HEK293 (cell line): ENCODE measurements around the gene ALG5.

Experiments used
- CTCF ChIA-PET: fragments of 350-600 bp; formaldehyde crosslinking; extraction: SDS; loops from one replicate; lab custom pipeline; 2021; ENCODE audit warnings: antibody characterized with exemption; lab: Yijun Ruan, JAX
- POLR2A ChIA-PET: fragments of 300-600 bp; formaldehyde crosslinking; extraction: SDS; loops from one replicate; lab custom pipeline; 2020; ENCODE audit warnings: antibody characterized with exemption, inconsistent platforms; lab: Yijun Ruan, JAX
- H3K27ac ChIP-seq: fragments of 200-500 bp; sonication (Bioruptor generic); 2 replicates; pipeline ENCODE4 v1.5.1; 2014; ENCODE audit warnings: low read depth, low read length, control low read depth, inconsistent platforms; ENCODE audit errors: extremely low read depth
- H3K36me3 ChIP-seq, 2 experiments: fragments of 200-500 bp in 1 of 2; sonication (Bioruptor generic) in 1 of 2; 1 replicate in 1 of 2; 2 replicates in 1 of 2; pipeline ENCODE4 v1.5.1; 2014 to 2017; ENCODE audit warnings: inconsistent platforms in 2 of 2, low read length in 2 of 2; ENCODE audit not compliant: control insufficient read depth in 2 of 2, insufficient read depth in 1 of 2
- H3K4me1 ChIP-seq: fragments of 200-500 bp; sonication (Bioruptor generic); 2 replicates; pipeline ENCODE4 v1.5.1; 2014; ENCODE audit warnings: mild to moderate bottlenecking, low read length, inconsistent platforms; ENCODE audit not compliant: control insufficient read depth, insufficient read depth
- H3K4me3 ChIP-seq: 2 replicates; pipeline ENCODE4 v1.5.1; 2011; ENCODE audit warnings: low read depth, mild to moderate bottlenecking, control low read depth, low read length, moderate library complexity
- H3K9me3 ChIP-seq: fragments of 200-500 bp; sonication (Bioruptor generic); 2 replicates; pipeline ENCODE4 v1.5.1; 2014; ENCODE audit warnings: low read depth, low read length, inconsistent platforms; ENCODE audit not compliant: control insufficient read depth, insufficient read depth
- GLIS2 ChIP-seq: fragments of 450-650 bp; formaldehyde crosslinking; IDR thresholded peaks from 2 replicates; pipeline ENCODE4 v1.5.1; 2016; ENCODE audit warnings: missing biosample characterization, missing genetic modification characterization
- KLF8 ChIP-seq: fragments of 450-650 bp; formaldehyde crosslinking; IDR thresholded peaks from 2 replicates; pipeline ENCODE4 v1.5.1; 2016; ENCODE audit warnings: missing biosample characterization, missing genetic modification characterization
- OVOL3 ChIP-seq: fragments of 450-650 bp; formaldehyde crosslinking; IDR thresholded peaks from 2 replicates; pipeline ENCODE4 v1.5.1; 2016; ENCODE audit warnings: missing biosample characterization, missing genetic modification characterization
- PRDM2 ChIP-seq: fragments of 450-650 bp; formaldehyde crosslinking; IDR thresholded peaks from 2 replicates; pipeline ENCODE4 v1.5.1; 2016; ENCODE audit warnings: missing biosample characterization, missing genetic modification characterization, borderline replicate concordance
- REPIN1 ChIP-seq: fragments of 450-650 bp; formaldehyde crosslinking; IDR thresholded peaks from 2 replicates; pipeline ENCODE4 v1.5.1; 2017; ENCODE audit warnings: missing biosample characterization, missing genetic modification characterization, low read depth
- TRIM28 ChIP-seq: IDR thresholded peaks from 2 replicates; pipeline ENCODE4 v1.6.1; 2011; ENCODE audit warnings: low read length, control low read depth, borderline replicate concordance
- WT1 ChIP-seq: fragments of 450-650 bp; formaldehyde crosslinking; IDR thresholded peaks from 2 replicates; pipeline ENCODE4 v1.5.1; 2016; ENCODE audit warnings: missing biosample characterization, missing genetic modification characterization
- ZBTB11 ChIP-seq: fragments of 450-650 bp; formaldehyde crosslinking; conservative IDR thresholded peaks from 2 replicates; pipeline ENCODE4 v1.5.1; 2016; ENCODE audit warnings: low read depth, missing biosample characterization, missing genetic modification characterization
- ZBTB8A ChIP-seq: fragments of 450-650 bp; formaldehyde crosslinking; IDR thresholded peaks from 2 replicates; pipeline ENCODE4 v1.5.1; 2016; ENCODE audit warnings: missing biosample characterization, missing genetic modification characterization
- ZEB2 ChIP-seq: fragments of 450-650 bp; formaldehyde crosslinking; IDR thresholded peaks from 2 replicates; pipeline ENCODE4 v1.5.1; 2016; ENCODE audit warnings: missing biosample characterization, missing genetic modification characterization
- ZFHX2 ChIP-seq: fragments of 450-650 bp; formaldehyde crosslinking; conservative IDR thresholded peaks from 2 replicates; pipeline ENCODE4 v1.5.1; 2016; ENCODE audit warnings: missing biosample characterization, missing genetic modification characterization
- ZNF18 ChIP-seq: fragments of 450-650 bp; formaldehyde crosslinking; IDR thresholded peaks from 2 replicates; pipeline ENCODE4 v1.5.1; 2016; ENCODE audit warnings: missing biosample characterization, missing genetic modification characterization
- ZNF211 ChIP-seq: fragments of 450-650 bp; formaldehyde crosslinking; IDR thresholded peaks from 2 replicates; pipeline ENCODE4 v1.5.1; 2016; ENCODE audit warnings: low read depth, missing biosample characterization, missing genetic modification characterization
- ZNF311 ChIP-seq: fragments of 450-650 bp; formaldehyde crosslinking; IDR thresholded peaks from 2 replicates; pipeline ENCODE4 v1.5.1; 2017; ENCODE audit warnings: missing biosample characterization, missing genetic modification characterization, borderline replicate concordance
- ZNF362 ChIP-seq: fragments of 450-650 bp; formaldehyde crosslinking; IDR thresholded peaks from 2 replicates; pipeline ENCODE4 v1.5.1; 2016; ENCODE audit warnings: missing biosample characterization, missing genetic modification characterization
- ZNF529 ChIP-seq: fragments of 450-650 bp; formaldehyde crosslinking; IDR thresholded peaks from 2 replicates; pipeline ENCODE4 v1.5.1; 2017; ENCODE audit warnings: missing genetic modification characterization, missing biosample characterization; ENCODE audit not compliant: insufficient replicate concordance
- ZNF658 ChIP-seq: fragments of 450-650 bp; formaldehyde crosslinking; IDR thresholded peaks from 2 replicates; pipeline ENCODE4; 2016; ENCODE audit warnings: missing biosample characterization, missing genetic modification characterization
- ZNF660 ChIP-seq: fragments of 450-650 bp; IDR thresholded peaks from 2 replicates; pipeline ENCODE4 v1.5.1; 2018; ENCODE audit warnings: missing biosample characterization, mild to moderate bottlenecking, missing genetic modification characterization
- ZNF792 ChIP-seq: fragments of 450-650 bp; formaldehyde crosslinking; IDR thresholded peaks from 2 replicates; pipeline ENCODE4 v1.5.1; 2016; ENCODE audit warnings: missing biosample characterization, missing genetic modification characterization
- ZNF837 ChIP-seq: fragments of 450-650 bp; formaldehyde crosslinking; IDR thresholded peaks from 2 replicates; pipeline ENCODE4 v1.5.1; 2016; ENCODE audit warnings: missing biosample characterization, missing genetic modification characterization

Gene ALG5

GRCh38 chr13:37010424-37010823 is 11.3 kb upstream of the ALG5 start (continued):
- TF ChIP-seq PRDM2 (no peak), ZEB2 (tag by site-specific recombination) (no peak), ZNF837 (tag by site-specific recombination) (no peak), ZFHX2 (tag by site-specific recombination) (no peak), OVOL3 (tag by site-specific recombination) (no peak), ZNF362 (no peak), TRIM28 (no peak)
- TF ChIP-seq, all 188 proteins: peak for 0

GRCh38 chr13:37009692-37010091 is 10.6 kb upstream of the ALG5 start:
- Histone ChIP-seq H3K4me3 (no peak overlapping the region), H3K4me1 (peaks cover under 1% of the 10 kb centered on the region; the same call in 1 of the 2 replicates), H3K36me3 (peaks cover 61% of the 10 kb centered on the region in 2 experiments), H3K9me3 (no peaks in the 10 kb centered on the region), H3K27ac (no peak overlapping the region)
- no peak for TF ChIP-seq ZNF658
- TF ChIP-seq GLIS2 (tag by site-specific recombination) = no peak
- no peak for TF ChIP-seq ZNF792 (tag by site-specific recombination)
- no peak for TF ChIP-seq ZBTB11
- no peak for TF ChIP-seq ZNF211 (tag by site-specific recombination)
- no peak for TF ChIP-seq ZNF311
- no peak for TF ChIP-seq ZBTB8A (tag by site-specific recombination)
- TF ChIP-seq ZNF660 = no peak
- no peak for TF ChIP-seq ZNF529 (tag by site-specific recombination)
- TF ChIP-seq ZNF18 (tag by site-specific recombination) = no peak
- no peak for TF ChIP-seq KLF8 (tag by site-specific recombination)
- TF ChIP-seq REPIN1 (tag by site-specific recombination) = no peak
- no peak for TF ChIP-seq WT1
- ChIA-PET CTCF (interaction anchor here (0.6 kb wide), 1 partner anchor 12 kb away, joined by 3 read pairs; no protein-coding TSS in a partner anchor), POLR2A (no interaction called here)
